ENCODE results near the gene DESI1.

- TF ChIP-seq CTCF (IDR thresholded peaks at IDR 0.05 in 4 of 5, conservative IDR thresholded peaks at IDR 0.05 in 1 of 5) (no peak), POLR2A (IDR thresholded peaks at IDR 0.05) (no peak)
These were observed 19.9 kb downstream of the DESI1 start for GRCh38 chr22:41600976-41601375.

Measured in gastrocnemius medialis (tissue), 4 donors.